Peyer's patch (tissue), 4 donors: Measurements from ENCODE around the gene PGAP3. TPM values are rescaled to one million over a fixed set of nuclear protein-coding genes. Genes with fewer than 3 reads are reported as not detected.

Experiments
- DNase-seq, 3 donors: peaks; one replicate each; pipeline ENCODE4 v3.0.0-alpha.2; 2017 to 2019
- H3K27ac ChIP-seq, 4 donors: fragments of 200-600 bp; sonication (generic); one replicate each; pipeline ENCODE4 v1.5.1; 2016 to 2019
- H3K27me3 ChIP-seq, 2 donors: fragments of 200-600 bp; sonication (generic); one replicate each; pipeline ENCODE4 v1.5.1; 2019
- H3K36me3 ChIP-seq, 3 donors: fragments of 200-600 bp; sonication (generic); one replicate each; pipeline ENCODE4 v1.5.1; 2016 to 2019
- H3K4me1 ChIP-seq, 4 donors: fragments of 200-600 bp; sonication (generic); one replicate each; pipeline ENCODE4 v1.5.1; 2016 to 2019
- H3K4me3 ChIP-seq, 4 donors: fragments of 200-600 bp; sonication (generic); 1 replicate in 3 of 4; 2 replicates in 1 of 4; pipeline ENCODE4 v1.5.1; 2016 to 2019; ENCODE audit warnings: mild to moderate bottlenecking in 1 of 4
- H3K9me3 ChIP-seq, 4 donors: fragments of 200-600 bp; sonication (generic); one replicate each; pipeline ENCODE4 v1.5.1; 2016 to 2019; ENCODE audit warnings: mild to moderate bottlenecking in 1 of 4
- CTCF ChIP-seq, 6 experiments: fragments of 450-650 bp in 4 of 6; fragments of 200-600 bp in 2 of 6; sonication (generic) in 1 of 6; IDR thresholded peaks; one replicate each; pipeline ENCODE4 v1.5.1; 2017 to 2019; ENCODE audit warnings: antibody characterized with exemption in 6 of 6, mild to moderate bottlenecking in 3 of 6, moderate library complexity in 1 of 6
- POLR2A ChIP-seq, 2 donors: fragments of 450-650 bp; IDR thresholded peaks; one replicate each; pipeline ENCODE4 v1.5.1; 2017; ENCODE audit warnings: antibody characterized with exemption in 2 of 2, mild to moderate bottlenecking in 2 of 2, moderate library complexity in 2 of 2
- total RNA-seq, 4 donors: library from RNA; depleted of rRNA; stranded (reverse); fragments of >200 nt; gene quantifications; one replicate each; pipeline ENCODE4 v1.1.0, GENCODE V29; 2016

The PGAP3 gene
- total RNA-seq, 4 donors from 2014 or later: 15.7 to 72.3 (median 65.1) TPM

GRCh38 chr17:39684369-39685192 is 3.3 kb downstream of the PGAP3 start:
- H3K36me3 ChIP-seq: peaks cover 0 to 13% (median 0%) of the 10 kb centered on the region in 3 donors
- peaks cover 3 to 20% (median 10%) of the 10 kb centered on the region in 4 donors for H3K4me1 ChIP-seq
- TF ChIP-seq CTCF (IDR thresholded peaks at IDR 0.05): no peak
- TF ChIP-seq POLR2A (IDR thresholded peaks at IDR 0.05): no peak
- DNase-seq: no peak
- H3K27ac ChIP-seq: no peak overlapping the region
- no peak overlapping the region for H3K4me3 ChIP-seq
- H3K9me3 ChIP-seq: no peaks in the 10 kb centered on the region
- H3K27me3 ChIP-seq: no peaks in the 10 kb centered on the region

GRCh38 chr17:39683295-39683939 is 4.4 kb downstream of the PGAP3 start:
- peaks cover 0 to 13% (median 0%) of the 10 kb centered on the region in 3 donors for H3K36me3 ChIP-seq
- TF ChIP-seq CTCF (IDR thresholded peaks at IDR 0.05) (no peak), POLR2A (IDR thresholded peaks at IDR 0.05) (no peak)

GRCh38 chr17:39679521-39680192 is 8.2 kb downstream of the PGAP3 start:
- peak; percentile 55 to 79 (median 64) for DNase-seq
- Histone ChIP-seq H3K4me3 (no peak overlapping the region), H3K27ac (peak overlapping the region; percentile 68 to 89 (median 71)), H3K27me3 (no peaks in the 10 kb centered on the region), H3K4me1 (peaks cover 9 to 44% (median 16%) of the 10 kb centered on the region in 4 donors), H3K36me3 (peaks cover 0 to 10% (median 0%) of the 10 kb centered on the region in 3 donors), H3K9me3 (no peaks in the 10 kb centered on the region)
- no peak for TF ChIP-seq CTCF (IDR thresholded peaks at IDR 0.05)
- TF ChIP-seq POLR2A (IDR thresholded peaks at IDR 0.05): peak in 1 of 2 donors; percentile 16

More at GRCh38 chr17:39683295-39683939, 4.4 kb downstream of the PGAP3 start:
- peaks cover 6 to 24% (median 17%) of the 10 kb centered on the region in 4 donors for H3K4me1 ChIP-seq
- H3K9me3 ChIP-seq: no peaks in the 10 kb centered on the region
- H3K4me3 ChIP-seq: no peak overlapping the region
- H3K27me3 ChIP-seq: no peaks in the 10 kb centered on the region
- no peak for DNase-seq
- H3K27ac ChIP-seq: no peak overlapping the region

GRCh38 chr17:39678340-39679116 is 9.3 kb downstream of the PGAP3 start:
- peaks cover 9 to 48% (median 16%) of the 10 kb centered on the region in 4 donors for H3K4me1 ChIP-seq
- H3K9me3 ChIP-seq: no peaks in the 10 kb centered on the region
- peak overlapping the region; percentile 68 to 89 (median 71) for H3K27ac ChIP-seq
- H3K4me3 ChIP-seq: no peak overlapping the region
- H3K27me3 ChIP-seq: no peaks in the 10 kb centered on the region
- peak in 1 of 2 donors; percentile 49 for TF ChIP-seq POLR2A (IDR thresholded peaks at IDR 0.05)
- no peak for TF ChIP-seq CTCF (IDR thresholded peaks at IDR 0.05)
- H3K36me3 ChIP-seq: peaks cover 0 to 3% (median 0%) of the 10 kb centered on the region in 3 donors
- peak in 2 of 3 donors; percentile 91 for DNase-seq
